WTC11 (cell line): ENCODE measurements around the gene HGS.

Experiments used
- CTCF ChIP-seq: fragments of 200-600 bp; IDR thresholded peaks from 2 replicates; pipeline ENCODE4 v1.8.0; 2022; ENCODE audit warnings: antibody characterized with exemption
- ESRRA ChIP-seq: sonication (generic); formaldehyde crosslinking; IDR thresholded peaks from 2 replicates; pipeline ENCODE4 v1.8.1; 2022; ENCODE audit warnings: mild to moderate bottlenecking, missing genetic modification reagents, borderline replicate concordance
- USF2 ChIP-seq: sonication (generic); formaldehyde crosslinking; IDR thresholded peaks from 2 replicates; pipeline ENCODE4 v1.8.1; 2023; ENCODE audit warnings: mild to moderate bottlenecking, missing genetic modification reagents, moderate library complexity
- ZNF416 ChIP-seq: fragments of 250-450 bp; sonication (Bioruptor Pico); IDR thresholded peaks from 2 replicates; pipeline ENCODE4 v1.9.0; 2021; ENCODE audit warnings: mild to moderate bottlenecking, inconsistent platforms
- ZNF423 ChIP-seq: fragments of 250-450 bp; sonication (Bioruptor Pico); IDR thresholded peaks from 2 replicates; pipeline ENCODE4 v2.1.2; 2022; ENCODE audit warnings: mild to moderate bottlenecking, moderate library complexity
- TF ChIP-seq, protein P1 (sequence below): sonication (generic); formaldehyde crosslinking; conservative IDR thresholded peaks from 2 replicates; pipeline ENCODE4 v1.8.1; 2022; ENCODE audit warnings: mild to moderate bottlenecking, missing genetic modification reagents
- TF ChIP-seq, protein P2 (sequence below): sonication (generic); formaldehyde crosslinking; IDR thresholded peaks from 2 replicates; pipeline ENCODE4 v1.8.0; 2022; ENCODE audit warnings: mild to moderate bottlenecking, missing genetic modification reagents

GRCh38 chr17:81712468-81713003 is 28.7 kb downstream of the HGS start:
- TF ChIP-seq USF2 (CRISPR knock-in tag): no peak
- TF ChIP-seq CTCF: no peak
- TF ChIP-seq ESRRA: no peak
- TF ChIP-seq, protein P1, sequence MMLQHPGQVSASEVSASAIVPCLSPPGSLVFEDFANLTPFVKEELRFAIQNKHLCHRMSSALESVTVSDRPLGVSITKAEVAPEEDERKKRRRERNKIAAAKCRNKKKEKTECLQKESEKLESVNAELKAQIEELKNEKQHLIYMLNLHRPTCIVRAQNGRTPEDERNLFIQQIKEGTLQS (CRISPR knock-in tag): no peak
- no peak for TF ChIP-seq ZNF423 (CRISPR knock-in tag)
- TF ChIP-seq, protein P2, sequence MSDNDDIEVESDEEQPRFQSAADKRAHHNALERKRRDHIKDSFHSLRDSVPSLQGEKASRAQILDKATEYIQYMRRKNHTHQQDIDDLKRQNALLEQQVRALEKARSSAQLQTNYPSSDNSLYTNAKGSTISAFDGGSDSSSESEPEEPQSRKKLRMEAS (CRISPR knock-in tag): 0 out of 2 replicates have a peak, but pooled peaks have one; percentile 2
- TF ChIP-seq ZNF416 (CRISPR knock-in tag): no peak
